HepG2 (cell line): ENCODE measurements around the gene PSMB3. TPM values are rescaled to one million over a fixed set of nuclear protein-coding genes. Genes with fewer than 3 reads are reported as not detected.

Experiments
- GLI4 ChIP-seq: sonication (generic); formaldehyde crosslinking; IDR thresholded peaks from 2 replicates; pipeline ENCODE4 v1.5.1; 2020; ENCODE audit warnings: missing genetic modification reagents, mild to moderate bottlenecking, moderate library complexity, borderline replicate concordance
- HOXD1 ChIP-seq: sonication (generic); formaldehyde crosslinking; IDR thresholded peaks from 2 replicates; pipeline ENCODE4 v1.5.0; 2020; ENCODE audit warnings: missing genetic modification reagents
- NBN ChIP-seq: fragments of 450-650 bp; conservative IDR thresholded peaks from 2 replicates; pipeline ENCODE4 v1.6.1; 2017
- NFE2L1 ChIP-seq: sonication (generic); formaldehyde crosslinking; IDR thresholded peaks from 2 replicates; pipeline ENCODE4 v1.4.0; 2020; ENCODE audit warnings: missing genetic modification reagents, mild to moderate bottlenecking, borderline replicate concordance
- RBM39 ChIP-seq: fragments of 200-400 bp; formaldehyde crosslinking; IDR thresholded peaks from one replicate; pipeline ENCODE4 v1.6.1; 2018; ENCODE audit warnings: antibody characterized with exemption, mild to moderate bottlenecking, low read depth, low read length; ENCODE audit not compliant: poor library complexity, severe bottlenecking
- TBX3 ChIP-seq: fragments of 450-650 bp; IDR thresholded peaks from 2 replicates; pipeline ENCODE4 v1.6.1; 2017; ENCODE audit warnings: antibody characterized with exemption, mild to moderate bottlenecking, inconsistent platforms, borderline replicate concordance
- ZBTB7A ChIP-seq: sonication (generic); formaldehyde crosslinking; IDR thresholded peaks from 2 replicates; pipeline ENCODE4 v1.8.0; 2022; ENCODE audit warnings: mild to moderate bottlenecking, missing genetic modification reagents
- ZNF12 ChIP-seq: sonication (generic); formaldehyde crosslinking; IDR thresholded peaks from 2 replicates; pipeline ENCODE4 v1.5.0; 2020; ENCODE audit warnings: missing genetic modification reagents
- ZNF138 ChIP-seq: sonication (generic); formaldehyde crosslinking; IDR thresholded peaks from 2 replicates; pipeline ENCODE4 v1.5.0; 2020; ENCODE audit warnings: mild to moderate bottlenecking, low read depth, missing genetic modification reagents
- ZNF143 ChIP-seq: sonication (generic); formaldehyde crosslinking; IDR thresholded peaks from 2 replicates; pipeline ENCODE4 v1.4.0; 2020; ENCODE audit warnings: missing genetic modification reagents
- ZNF224 ChIP-seq: sonication (generic); formaldehyde crosslinking; IDR thresholded peaks from 2 replicates; pipeline ENCODE4 v1.5.0; 2020; ENCODE audit warnings: mild to moderate bottlenecking, missing genetic modification reagents
- ZNF234 ChIP-seq: sonication (generic); formaldehyde crosslinking; conservative IDR thresholded peaks from 2 replicates; pipeline ENCODE4 v1.5.1; 2020; ENCODE audit warnings: mild to moderate bottlenecking, missing genetic modification reagents
- ZNF432 ChIP-seq: sonication (generic); formaldehyde crosslinking; IDR thresholded peaks from 2 replicates; pipeline ENCODE4 v1.5.0; 2020; ENCODE audit warnings: missing genetic modification reagents, mild to moderate bottlenecking, borderline replicate concordance
- ZNF552 ChIP-seq: sonication (generic); formaldehyde crosslinking; IDR thresholded peaks from 2 replicates; pipeline ENCODE4 v1.9.0; 2022; ENCODE audit warnings: missing genetic modification reagents, mild to moderate bottlenecking, borderline replicate concordance
- ZNF776 ChIP-seq: sonication (generic); formaldehyde crosslinking; IDR thresholded peaks from 2 replicates; pipeline ENCODE4 v1.4.0; 2020; ENCODE audit warnings: mild to moderate bottlenecking, missing genetic modification reagents
- ZNF780A ChIP-seq: sonication (generic); formaldehyde crosslinking; IDR thresholded peaks from 2 replicates; pipeline ENCODE4 v1.8.0; 2022; ENCODE audit warnings: mild to moderate bottlenecking, missing genetic modification reagents, moderate library complexity
- polyA plus RNA-seq, 8 experiments: library from polyadenylated mRNA; depleted of rRNA in 3 of 8; stranded (reverse) in 7 of 8; unstranded in 1 of 8; fragments of >200 nt; fragmentation: Illumina TruSeq in 4 of 8; extraction: Trizol in 4 of 8; gene quantifications; 2 replicates each; pipeline versions ENCODE4 v1.2.1 to v1.2.3, GENCODE V29; 2011 to 2016; ENCODE audit warnings: low read depth in 4 of 8, missing spikeins in 1 of 8, mixed read lengths in 1 of 8; ENCODE audit not compliant: insufficient read depth in 1 of 8
- total RNA-seq, 5 experiments: library from RNA; depleted of rRNA; stranded (reverse); fragments of >200 nt; fragmentation: Illumina TruSeq; extraction: Trizol; gene quantifications; 2 replicates each; pipeline ENCODE4 v1.2.3, GENCODE V29; 2016; ENCODE audit warnings: low read depth in 1 of 5
- TF ChIP-seq, protein P1 (sequence below): sonication (generic); formaldehyde crosslinking; IDR thresholded peaks from 2 replicates; pipeline ENCODE4 v1.4.0; 2020; ENCODE audit warnings: low read depth, mild to moderate bottlenecking, missing genetic modification reagents
- TF ChIP-seq, protein P2 (sequence below): sonication (generic); formaldehyde crosslinking; IDR thresholded peaks from 2 replicates; pipeline ENCODE4 v1.8.0; 2022; ENCODE audit warnings: mild to moderate bottlenecking, missing genetic modification reagents, moderate library complexity
- TF ChIP-seq, protein P3 (sequence below): IDR thresholded peaks from 2 replicates; pipeline ENCODE4 v1.6.1; 2012; ENCODE audit warnings: inconsistent platforms
- TF ChIP-seq, protein P4 (sequence below): sonication (generic); formaldehyde crosslinking; IDR thresholded peaks from 2 replicates; pipeline ENCODE4 v1.5.1; 2020; ENCODE audit warnings: mild to moderate bottlenecking, missing genetic modification reagents, borderline replicate concordance

Gene PSMB3
- total and polyA plus RNA-seq, 2 of the 13 experiments (the other 11 are each of a cell fraction or from before 2014, with no cell fraction given) = 366 to 517 TPM

DNA sequence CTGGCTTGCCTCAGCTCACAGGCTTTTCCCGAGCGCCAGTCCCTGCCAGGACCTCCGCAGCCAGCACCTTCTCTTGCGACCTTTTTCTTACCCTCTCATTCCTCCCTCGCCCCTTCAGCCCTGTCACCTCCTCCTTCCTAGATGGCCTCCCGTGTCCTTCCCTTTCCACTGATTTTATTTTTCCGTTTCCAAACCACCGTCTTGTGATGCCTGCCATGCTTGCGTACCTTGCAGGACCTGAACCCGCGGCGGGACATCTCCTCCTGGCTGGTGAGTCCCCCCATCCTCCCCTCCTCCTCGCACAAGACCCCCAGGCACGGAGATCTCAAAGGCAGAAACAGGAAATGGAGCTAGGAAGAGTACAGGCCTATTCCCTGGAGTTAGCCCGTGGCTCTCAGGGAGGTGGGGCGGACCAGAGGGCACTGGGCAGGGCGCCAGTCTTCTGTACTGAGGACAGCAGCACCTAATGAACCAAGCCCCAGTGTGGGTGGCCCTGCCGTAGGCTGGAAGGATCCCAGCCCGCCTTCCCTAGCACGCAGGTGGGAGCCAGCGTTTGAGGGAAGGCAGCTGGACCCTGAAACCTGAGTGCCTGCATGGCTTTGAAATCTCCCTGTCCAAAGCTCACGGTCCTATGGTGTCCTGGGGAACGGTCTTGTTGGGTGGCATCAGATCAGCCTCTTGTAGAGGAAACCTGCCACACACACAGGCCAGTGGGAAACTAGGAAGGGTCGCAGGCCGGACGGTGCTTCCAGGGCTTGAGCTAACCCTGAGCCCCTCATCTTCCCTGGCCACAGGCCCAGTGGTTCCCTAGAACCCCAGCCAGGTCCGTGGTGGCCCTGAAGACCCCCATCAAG is 21.8 kb upstream of the PSMB3 start (continued):
- TF ChIP-seq ZNF780A (CRISPR knock-in tag) (no peak; the same call in 1 of the 2 replicates), ZBTB7A (CRISPR knock-in tag) (peak; percentile 85; the same call in 1 of the 2 replicates), ZNF12 (no peak), NBN (no peak), ZNF552 (CRISPR knock-in tag) (no peak), NFE2L1 (CRISPR knock-in tag) (no peak), GLI4 (CRISPR knock-in tag) (peak; percentile 46; the same call in 1 of the 2 replicates), ZNF776 (CRISPR knock-in tag) (no peak), TBX3 (no peak), ZNF138 (CRISPR knock-in tag) (no peak), RBM39 (peak; percentile 66), ZNF143 (CRISPR knock-in tag) (no peak), ZNF234 (0 out of 2 replicates have a peak, but pooled peaks have one; percentile 49), HOXD1 (CRISPR knock-in tag) (0 out of 2 replicates have a peak, but pooled peaks have one; percentile 68), ZNF224 (CRISPR knock-in tag) (peak; percentile 90; the same call in 1 of the 2 replicates), ZNF432 (CRISPR knock-in tag) (0 out of 2 replicates have a peak, but pooled peaks have one; percentile 50)
- TF ChIP-seq, protein P1, sequence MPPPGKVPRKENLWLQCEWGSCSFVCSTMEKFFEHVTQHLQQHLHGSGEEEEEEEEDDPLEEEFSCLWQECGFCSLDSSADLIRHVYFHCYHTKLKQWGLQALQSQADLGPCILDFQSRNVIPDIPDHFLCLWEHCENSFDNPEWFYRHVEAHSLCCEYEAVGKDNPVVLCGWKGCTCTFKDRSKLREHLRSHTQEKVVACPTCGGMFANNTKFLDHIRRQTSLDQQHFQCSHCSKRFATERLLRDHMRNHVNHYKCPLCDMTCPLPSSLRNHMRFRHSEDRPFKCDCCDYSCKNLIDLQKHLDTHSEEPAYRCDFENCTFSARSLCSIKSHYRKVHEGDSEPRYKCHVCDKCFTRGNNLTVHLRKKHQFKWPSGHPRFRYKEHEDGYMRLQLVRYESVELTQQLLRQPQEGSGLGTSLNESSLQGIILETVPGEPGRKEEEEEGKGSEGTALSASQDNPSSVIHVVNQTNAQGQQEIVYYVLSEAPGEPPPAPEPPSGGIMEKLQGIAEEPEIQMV (CRISPR knock-in tag) = no peak; the same call in none of the 2 replicates
- TF ChIP-seq, protein P2, sequence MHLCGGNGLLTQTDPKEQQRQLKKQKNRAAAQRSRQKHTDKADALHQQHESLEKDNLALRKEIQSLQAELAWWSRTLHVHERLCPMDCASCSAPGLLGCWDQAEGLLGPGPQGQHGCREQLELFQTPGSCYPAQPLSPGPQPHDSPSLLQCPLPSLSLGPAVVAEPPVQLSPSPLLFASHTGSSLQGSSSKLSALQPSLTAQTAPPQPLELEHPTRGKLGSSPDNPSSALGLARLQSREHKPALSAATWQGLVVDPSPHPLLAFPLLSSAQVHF (CRISPR knock-in tag) = 0 out of 2 replicates have a peak, but pooled peaks have one; percentile 11
- TF ChIP-seq, protein P3, sequence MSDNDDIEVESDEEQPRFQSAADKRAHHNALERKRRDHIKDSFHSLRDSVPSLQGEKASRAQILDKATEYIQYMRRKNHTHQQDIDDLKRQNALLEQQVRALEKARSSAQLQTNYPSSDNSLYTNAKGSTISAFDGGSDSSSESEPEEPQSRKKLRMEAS = peak; percentile 59; the same call in 1 of the 2 replicates
- TF ChIP-seq, protein P4, sequence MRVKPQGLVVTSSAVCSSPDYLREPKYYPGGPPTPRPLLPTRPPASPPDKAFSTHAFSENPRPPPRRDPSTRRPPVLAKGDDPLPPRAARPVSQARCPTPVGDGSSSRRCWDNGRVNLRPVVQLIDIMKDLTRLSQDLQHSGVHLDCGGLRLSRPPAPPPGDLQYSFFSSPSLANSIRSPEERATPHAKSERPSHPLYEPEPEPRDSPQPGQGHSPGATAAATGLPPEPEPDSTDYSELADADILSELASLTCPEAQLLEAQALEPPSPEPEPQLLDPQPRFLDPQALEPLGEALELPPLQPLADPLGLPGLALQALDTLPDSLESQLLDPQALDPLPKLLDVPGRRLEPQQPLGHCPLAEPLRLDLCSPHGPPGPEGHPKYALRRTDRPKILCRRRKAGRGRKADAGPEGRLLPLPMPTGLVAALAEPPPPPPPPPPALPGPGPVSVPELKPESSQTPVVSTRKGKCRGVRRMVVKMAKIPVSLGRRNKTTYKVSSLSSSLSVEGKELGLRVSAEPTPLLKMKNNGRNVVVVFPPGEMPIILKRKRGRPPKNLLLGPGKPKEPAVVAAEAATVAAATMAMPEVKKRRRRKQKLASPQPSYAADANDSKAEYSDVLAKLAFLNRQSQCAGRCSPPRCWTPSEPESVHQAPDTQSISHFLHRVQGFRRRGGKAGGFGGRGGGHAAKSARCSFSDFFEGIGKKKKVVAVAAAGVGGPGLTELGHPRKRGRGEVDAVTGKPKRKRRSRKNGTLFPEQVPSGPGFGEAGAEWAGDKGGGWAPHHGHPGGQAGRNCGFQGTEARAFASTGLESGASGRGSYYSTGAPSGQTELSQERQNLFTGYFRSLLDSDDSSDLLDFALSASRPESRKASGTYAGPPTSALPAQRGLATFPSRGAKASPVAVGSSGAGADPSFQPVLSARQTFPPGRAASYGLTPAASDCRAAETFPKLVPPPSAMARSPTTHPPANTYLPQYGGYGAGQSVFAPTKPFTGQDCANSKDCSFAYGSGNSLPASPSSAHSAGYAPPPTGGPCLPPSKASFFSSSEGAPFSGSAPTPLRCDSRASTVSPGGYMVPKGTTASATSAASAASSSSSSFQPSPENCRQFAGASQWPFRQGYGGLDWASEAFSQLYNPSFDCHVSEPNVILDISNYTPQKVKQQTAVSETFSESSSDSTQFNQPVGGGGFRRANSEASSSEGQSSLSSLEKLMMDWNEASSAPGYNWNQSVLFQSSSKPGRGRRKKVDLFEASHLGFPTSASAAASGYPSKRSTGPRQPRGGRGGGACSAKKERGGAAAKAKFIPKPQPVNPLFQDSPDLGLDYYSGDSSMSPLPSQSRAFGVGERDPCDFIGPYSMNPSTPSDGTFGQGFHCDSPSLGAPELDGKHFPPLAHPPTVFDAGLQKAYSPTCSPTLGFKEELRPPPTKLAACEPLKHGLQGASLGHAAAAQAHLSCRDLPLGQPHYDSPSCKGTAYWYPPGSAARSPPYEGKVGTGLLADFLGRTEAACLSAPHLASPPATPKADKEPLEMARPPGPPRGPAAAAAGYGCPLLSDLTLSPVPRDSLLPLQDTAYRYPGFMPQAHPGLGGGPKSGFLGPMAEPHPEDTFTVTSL = no peak
